NCI-H2196 (cell line): Measurements from ENCODE around the gene NXF3.
"Not testable (repeated sequence)": the region's sequence is repeated elsewhere in the genome, so short reads cannot be mapped to it uniquely, and the experiment has no call there.

ENCODE experiments used
- DNase-seq: peaks from one replicate; lab custom pipeline; 2025; ENCODE audit not compliant: unreplicated experiment; lab: John Stamatoyannopoulos, UW

The NXF3 gene

DNA sequence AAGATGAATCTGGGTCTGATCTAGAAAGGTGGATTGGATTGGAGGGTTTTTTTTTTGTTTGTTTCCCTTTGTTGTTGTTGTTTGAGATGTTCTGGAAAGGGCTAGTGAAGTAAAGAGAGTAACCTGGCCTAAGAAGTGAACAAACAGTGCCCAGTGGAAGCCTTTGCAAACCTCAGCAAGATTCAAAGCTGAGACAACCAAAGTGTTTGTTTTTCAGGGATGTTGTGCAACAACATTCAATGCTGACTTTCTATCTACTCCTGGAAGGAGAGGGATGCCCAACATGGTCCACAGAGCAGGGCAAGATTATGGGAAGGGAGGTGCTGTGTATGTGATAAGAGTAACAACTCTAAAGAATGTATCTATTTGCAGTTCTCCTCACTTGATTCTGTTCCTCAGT is 40.3 kb downstream of the NXF3 start:
- DNase-seq = no peak

DNA sequence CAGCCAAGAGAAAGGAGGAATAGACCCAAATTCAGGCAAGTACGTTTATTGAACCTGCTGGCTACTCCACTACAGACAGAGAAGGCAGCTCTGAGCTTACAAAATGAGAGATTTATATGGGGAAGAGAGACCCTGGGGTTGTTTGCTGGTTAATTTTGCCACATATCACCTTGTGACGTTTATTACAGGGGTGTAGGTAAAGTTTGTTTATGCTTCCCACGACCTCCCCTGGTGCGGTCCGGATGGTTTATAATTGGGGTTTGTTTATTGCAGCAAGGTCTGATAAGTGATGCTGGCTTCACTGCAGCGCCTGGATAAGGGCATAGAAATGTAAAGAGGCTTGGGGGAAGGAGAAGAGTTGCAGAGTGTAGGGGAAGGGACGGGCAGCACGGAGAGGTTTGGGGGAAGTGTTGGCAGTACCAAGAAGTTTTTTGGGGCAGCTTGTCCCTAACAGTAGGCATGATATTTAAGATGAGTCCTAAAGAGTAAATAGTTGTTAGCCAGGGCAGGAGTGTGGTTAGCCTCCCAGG is 41.6 kb downstream of the NXF3 start:
- no peak for DNase-seq

DNA sequence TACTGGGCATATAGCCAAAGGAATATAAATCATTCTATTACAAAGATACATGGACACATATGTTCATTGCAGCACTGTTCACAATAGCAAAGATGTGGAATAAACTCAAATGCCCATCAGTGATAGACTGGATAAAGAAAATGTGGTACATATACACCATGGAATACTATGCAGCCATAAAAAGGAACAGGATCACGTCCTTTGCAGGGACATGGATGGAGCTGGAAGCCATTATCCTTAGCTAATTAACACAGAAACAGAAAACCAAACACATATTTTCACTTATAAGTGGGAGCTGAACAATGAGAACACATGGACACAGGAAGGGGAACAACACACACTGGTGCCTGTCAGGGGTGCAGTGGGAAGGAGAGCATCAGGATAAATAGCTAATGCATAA is 59.6 kb downstream of the NXF3 start:
- DNase-seq = not testable (repeated sequence)
